Trophoblast cell (in vitro differentiated cells and primary cell): ENCODE results near the gene BACE1-AS.
"Not testable (repeated sequence)": the region's sequence is repeated elsewhere in the genome, so short reads cannot be mapped to it uniquely, and the experiment has no call there.

Source experiments
- DNase-seq, 2 donors: peaks; one replicate each; pipeline ENCODE4 v3.0.0-alpha.2; 2016
- H2AFZ ChIP-seq: 2 replicates; pipeline ENCODE4 v1.6.1; 2013; ENCODE audit warnings: low read length, moderate library complexity, mild to moderate bottlenecking; ENCODE audit not compliant: insufficient read depth, poor library complexity
- H2AK5ac ChIP-seq: 2 replicates; pipeline ENCODE4 v1.6.1; 2013; ENCODE audit warnings: mild to moderate bottlenecking, low read length
- H2BK120ac ChIP-seq: 2 replicates; pipeline ENCODE4 v1.6.1; 2013; ENCODE audit warnings: low read length, mild to moderate bottlenecking, moderate library complexity; ENCODE audit not compliant: insufficient read depth, poor library complexity
- H2BK12ac ChIP-seq: 2 replicates; pipeline ENCODE4 v1.6.1; 2013; ENCODE audit warnings: mild to moderate bottlenecking, low read length, moderate library complexity
- H2BK5ac ChIP-seq: 2 replicates; pipeline ENCODE4 v1.6.1; 2013; ENCODE audit warnings: low read length, low read depth, moderate library complexity, mild to moderate bottlenecking; ENCODE audit not compliant: poor library complexity
- H3K14ac ChIP-seq: 2 replicates; pipeline ENCODE4 v1.6.1; 2013; ENCODE audit warnings: mild to moderate bottlenecking, low read length
- H3K18ac ChIP-seq: 2 replicates; pipeline ENCODE4 v1.6.1; 2013; ENCODE audit warnings: mild to moderate bottlenecking, low read length
- H3K23ac ChIP-seq: 2 replicates; pipeline ENCODE4 v1.6.1; 2013; ENCODE audit warnings: low read length
- H3K27ac ChIP-seq: 2 replicates; pipeline ENCODE4 v1.5.1; 2013; ENCODE audit warnings: low read depth, mild to moderate bottlenecking, inconsistent platforms, low read length, moderate library complexity
- H3K27me3 ChIP-seq: 2 replicates; pipeline ENCODE4 v1.6.1; 2013; ENCODE audit warnings: inconsistent platforms, mild to moderate bottlenecking, low read length, moderate library complexity; ENCODE audit not compliant: insufficient read depth
- H3K36me3 ChIP-seq, 2 experiments: 1 replicate in 1 of 2; 2 replicates in 1 of 2; pipeline ENCODE4 v1.6.1; 2013; ENCODE audit warnings: low read length in 2 of 2, mild to moderate bottlenecking in 2 of 2, moderate library complexity in 1 of 2; ENCODE audit not compliant: insufficient read depth in 2 of 2, control insufficient read depth in 1 of 2
- H3K4ac ChIP-seq: 2 replicates; pipeline ENCODE4 v1.6.1; 2013; ENCODE audit warnings: low read depth, mild to moderate bottlenecking, low read length, moderate library complexity
- H3K4me1 ChIP-seq, 2 experiments: 1 replicate in 1 of 2; 2 replicates in 1 of 2; pipeline ENCODE4 v1.6.1; 2013; ENCODE audit warnings: low read length in 2 of 2, mild to moderate bottlenecking in 2 of 2, moderate library complexity in 1 of 2; ENCODE audit not compliant: insufficient read depth in 2 of 2, control insufficient read depth in 1 of 2
- H3K4me2 ChIP-seq: 2 replicates; pipeline ENCODE4 v1.6.1; 2013; ENCODE audit warnings: inconsistent platforms, mild to moderate bottlenecking, low read length, moderate library complexity
- H3K4me3 ChIP-seq: 2 replicates; pipeline ENCODE4 v1.5.1; 2013; ENCODE audit warnings: mild to moderate bottlenecking, low read depth, low read length, inconsistent platforms
- H3K79me1 ChIP-seq: one replicate; pipeline ENCODE4 v1.6.1; 2013; ENCODE audit warnings: low read length
- H3K79me2 ChIP-seq: 2 replicates; pipeline ENCODE4 v1.6.1; 2013; ENCODE audit warnings: low read length, mild to moderate bottlenecking; ENCODE audit not compliant: control insufficient read depth, insufficient read depth, poor library complexity
- H3K9ac ChIP-seq: 2 replicates; pipeline ENCODE4 v1.6.1; 2013; ENCODE audit warnings: mild to moderate bottlenecking, low read length
- H3K9me3 ChIP-seq: 2 replicates; pipeline ENCODE4 v1.6.1; 2013; ENCODE audit warnings: low read depth, mild to moderate bottlenecking, control low read depth, inconsistent platforms, low read length; ENCODE audit not compliant: insufficient read depth
- H4K12ac ChIP-seq: 2 replicates; pipeline ENCODE4 v1.6.1; 2013; ENCODE audit warnings: low read depth, mild to moderate bottlenecking, low read length, moderate library complexity
- H4K8ac ChIP-seq: 2 replicates; pipeline ENCODE4 v1.6.1; 2013; ENCODE audit warnings: low read depth, mild to moderate bottlenecking, low read length, moderate library complexity
- H4K91ac ChIP-seq: one replicate; pipeline ENCODE4 v1.6.1; 2013; ENCODE audit warnings: low read depth, mild to moderate bottlenecking, low read length, moderate library complexity
- WGBS: extraction: QIAGEN DNeasy Blood & Tissue Kit; methylation state at CpG from one replicate; pipeline ENCODE4 v1.1.7; 2013; ENCODE audit warnings: missing lambda C conversion rate; ENCODE audit not compliant: insufficient read length, insufficient coverage; ENCODE audit errors: extremely low coverage; 5-methylcytosine and 5-hydroxymethylcytosine counted together

The BACE1-AS gene

GRCh38 chr11:117264624-117265323 is 26.4 kb upstream of the BACE1-AS start:
- not testable (repeated sequence) for H4K91ac ChIP-seq, DNase-seq, H3K79me1 ChIP-seq, H3K18ac ChIP-seq, H3K4me1 ChIP-seq, H3K4me3 ChIP-seq, H3K14ac ChIP-seq, H3K9me3 ChIP-seq, H3K27ac ChIP-seq, H3K27me3 ChIP-seq, H2AK5ac ChIP-seq, H3K23ac ChIP-seq, H2AFZ ChIP-seq, H3K79me2 ChIP-seq, H2BK5ac ChIP-seq, H4K8ac ChIP-seq, H3K4ac ChIP-seq, H3K9ac ChIP-seq, H2BK12ac ChIP-seq, H4K12ac ChIP-seq, H2BK120ac ChIP-seq, H3K4me2 ChIP-seq
- H3K36me3 ChIP-seq: peaks cover 2 to 16% of the 10 kb centered on the region in 2 experiments
- no CpG with 5 or more reads among the region's 7 CpGs for WGBS

- no peaks in the 10 kb centered on the region for H3K79me2 ChIP-seq
- DNase-seq: no peak
These were observed 25.4 kb upstream of the BACE1-AS start for GRCh38 chr11:117265745-117266144.

GRCh38 chr11:117269856-117270255 is 21.3 kb upstream of the BACE1-AS start:
- Histone ChIP-seq H2BK120ac (no peak overlapping the region), H3K4me2 (no peak overlapping the region), H2AK5ac (no peak overlapping the region), H3K4ac (no peak overlapping the region), H3K36me3 (peaks cover 4 to 6% of the 10 kb centered on the region in 2 experiments), H3K9me3 (peaks cover 4% of the 10 kb centered on the region), H4K12ac (no peak overlapping the region), H3K23ac (no peak overlapping the region), H3K4me1 (peaks cover 13 to 14% of the 10 kb centered on the region in 2 experiments), H3K27ac (no peak overlapping the region), H2BK12ac (no peak overlapping the region), H2AFZ (no peak overlapping the region), H3K79me2 (no peaks in the 10 kb centered on the region), H3K18ac (no peak overlapping the region), H3K4me3 (no peak overlapping the region), H3K14ac (no peak overlapping the region), H3K9ac (no peak overlapping the region), H3K79me1 (peaks cover 5% of the 10 kb centered on the region), H3K27me3 (no peaks in the 10 kb centered on the region), H4K91ac (no peak overlapping the region), H4K8ac (no peak overlapping the region), H2BK5ac (no peak overlapping the region)
- peak in 1 of 2 donors; percentile 59 for DNase-seq
- no CpG with 5 or more reads among the region's 2 CpGs for WGBS

More at GRCh38 chr11:117265745-117266144, 25.4 kb upstream of the BACE1-AS start:
- Histone ChIP-seq H3K4ac (no peak overlapping the region), H2BK5ac (no peak overlapping the region), H3K23ac (no peak overlapping the region), H3K4me2 (no peak overlapping the region), H4K8ac (no peak overlapping the region), H2BK120ac (no peak overlapping the region), H3K27me3 (no peaks in the 10 kb centered on the region), H3K27ac (no peak overlapping the region), H3K4me3 (no peak overlapping the region), H3K9ac (no peak overlapping the region), H3K36me3 (peaks cover 0 to 13% of the 10 kb centered on the region in 2 experiments), H2AFZ (no peak overlapping the region), H3K14ac (no peak overlapping the region), H4K12ac (no peak overlapping the region), H3K18ac (no peak overlapping the region), H2AK5ac (no peak overlapping the region), H3K79me1 (peaks cover 4% of the 10 kb centered on the region), H3K4me1 (peaks cover 8 to 9% of the 10 kb centered on the region in 2 experiments), H2BK12ac (no peak overlapping the region), H4K91ac (no peak overlapping the region), H3K9me3 (no peaks in the 10 kb centered on the region)
- WGBS: no CpG with 5 or more reads among the region's 2 CpGs

- DNase-seq: no peak
- Histone ChIP-seq H3K4me2 (no peak overlapping the region), H2BK12ac (peak overlapping the region; percentile 89), H3K4me3 (no peak overlapping the region), H3K4ac (no peak overlapping the region), H3K36me3 (peaks cover 4 to 5% of the 10 kb centered on the region in 2 experiments), H2AK5ac (no peak overlapping the region), H4K91ac (peak overlapping the region; percentile 61), H2AFZ (no peak overlapping the region), H3K27ac (peak overlapping the region; percentile 54), H3K18ac (no peak overlapping the region), H3K23ac (no peak overlapping the region), H2BK5ac (no peak overlapping the region), H3K27me3 (no peaks in the 10 kb centered on the region), H2BK120ac (peak overlapping the region; percentile 46), H3K9ac (no peak overlapping the region), H3K14ac (no peak overlapping the region), H4K8ac (no peak overlapping the region), H4K12ac (no peak overlapping the region), H3K79me1 (peaks cover 5% of the 10 kb centered on the region), H3K4me1 (peaks cover 13 to 14% of the 10 kb centered on the region in 2 experiments), H3K9me3 (peaks cover 4% of the 10 kb centered on the region), H3K79me2 (no peaks in the 10 kb centered on the region)
- no CpG with 5 or more reads among the region's 4 CpGs for WGBS
These were observed 19.9 kb upstream of the BACE1-AS start for GRCh38 chr11:117271208-117271607.
